OCI-LY3 (cell line): ENCODE results near the gene ARHGAP30.

Experiments used
- CTCF ChIP-seq: fragments of 200-600, 300-600 bp; sonication (generic); IDR thresholded peaks from 2 replicates; pipeline ENCODE4 v1.5.1; 2014; ENCODE audit warnings: antibody characterized with exemption, low read length, low read depth
- EZH2phosphoT487 ChIP-seq: fragments of 200-600 bp; shearing (Covaris generic); IDR thresholded peaks from 2 replicates; pipeline ENCODE4 v1.6.1; 2018; ENCODE audit warnings: antibody characterized with exemption, mixed run types, low read depth

GRCh38 chr1:161095230-161095629 is 25.5 kb upstream of the ARHGAP30 start:
- no peak for TF ChIP-seq CTCF
- TF ChIP-seq EZH2phosphoT487: no peak
